ENCODE measurements around the gene UBALD1.

DNA sequence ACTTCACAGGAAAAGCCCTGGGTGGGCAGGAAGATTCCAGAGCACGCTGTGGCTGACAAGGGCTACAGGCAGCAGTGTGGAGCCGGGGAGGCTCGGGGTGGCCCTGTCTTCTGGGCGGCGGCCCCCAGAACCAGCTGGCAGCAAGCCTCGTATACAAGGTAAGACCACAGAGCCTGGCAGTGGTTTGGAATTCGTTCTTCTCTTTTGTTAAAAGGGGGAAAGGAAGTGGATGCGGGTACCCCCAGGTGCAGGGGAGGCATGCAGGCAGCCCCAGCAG, 6.0 kb downstream of the UBALD1 start:
- TF ChIP-seq POLR2A (IDR thresholded peaks at IDR 0.05; ENCODE audit: low read depth, low read length) (no peak), POLR2AphosphoS5 (IDR thresholded peaks at IDR 0.05; ENCODE audit: low read depth, low read length) (no peak), SPI1 (IDR thresholded peaks at IDR 0.05; ENCODE audit: low read depth, low read length) (no peak)

All from GM12891 (cell line).